Fibroblast of skin of left quadriceps (primary cell): ENCODE results near the gene HADHA.
"Not testable (repeated sequence)": the region's sequence is repeated elsewhere in the genome, so short reads cannot be mapped to it uniquely, and the experiment has no call there.

ENCODE experiments used
- DNase-seq, 2 experiments: peaks; one replicate each; pipeline ENCODE4 v3.0.0-alpha.2; 2013; ENCODE audit warnings: low read depth in 2 of 2

Gene HADHA

GRCh38 chr2:26174691-26175465 lies 69.6 kb downstream of the HADHA start:
- no peak for DNase-seq

GRCh38 chr2:26173776-26174482 lies 70.5 kb downstream of the HADHA start:
- DNase-seq: no peak

- DNase-seq: no peak
Measured at GRCh38 chr2:26172871-26173775, 71.3 kb downstream of the HADHA start, which contains the start of gene GAREM2. GAREM2 (plus strand) TSS chr2:26173088; CDS start chr2:26173221, 133 bp downstream.

- no peak for DNase-seq
Measured at GRCh38 chr2:26172189-26172870, 72.1 kb downstream of the HADHA start.

GRCh38 chr2:26170795-26171194 lies 73.6 kb downstream of the HADHA start:
- no peak for DNase-seq

GRCh38 chr2:26169681-26170414 lies 74.6 kb downstream of the HADHA start:
- no peak for DNase-seq

GRCh38 chr2:26169226-26169625 lies 75.2 kb downstream of the HADHA start:
- no peak for DNase-seq

- DNase-seq: no peak
Measured at GRCh38 chr2:26168785-26169184, 75.6 kb downstream of the HADHA start.

GRCh38 chr2:26166541-26166940 lies 77.9 kb downstream of the HADHA start:
- not testable (repeated sequence) for DNase-seq

GRCh38 chr2:26165403-26165802 lies 79.0 kb downstream of the HADHA start:
- no peak for DNase-seq

GRCh38 chr2:26164641-26165211 lies 79.7 kb downstream of the HADHA start:
- DNase-seq: no peak

- DNase-seq: no peak
Measured at GRCh38 chr2:26164231-26164630, 80.2 kb downstream of the HADHA start.

- DNase-seq: no peak
Measured at GRCh38 chr2:26162963-26163362, 81.5 kb downstream of the HADHA start.

- no peak for DNase-seq
Measured at GRCh38 chr2:26161926-26162325, 82.5 kb downstream of the HADHA start.

- no peak for DNase-seq
Measured at GRCh38 chr2:26157580-26157979, 86.9 kb downstream of the HADHA start.

GRCh38 chr2:26150243-26150642 lies 94.2 kb downstream of the HADHA start:
- no peak for DNase-seq

- DNase-seq: no peak
Measured at GRCh38 chr2:26148501-26148900, 95.9 kb downstream of the HADHA start.

- peak; percentile 18 to 23 for DNase-seq
Measured at GRCh38 chr2:26144953-26145680, 99.3 kb downstream of the HADHA start.

GRCh38 chr2:26144031-26144430 lies 100.4 kb downstream of the HADHA start:
- no peak for DNase-seq
